ENCODE data around the gene SLC30A3.
A peak's percentile ranks its signal among the peaks of the same experiment; 100 is the strongest.

SLC30A3 gene

GRCh38 chr2:27227501-27227900 lies 35.3 kb downstream of the SLC30A3 start:
- no peak for DNase-seq (ENCODE audit: low spot score)

DNA sequence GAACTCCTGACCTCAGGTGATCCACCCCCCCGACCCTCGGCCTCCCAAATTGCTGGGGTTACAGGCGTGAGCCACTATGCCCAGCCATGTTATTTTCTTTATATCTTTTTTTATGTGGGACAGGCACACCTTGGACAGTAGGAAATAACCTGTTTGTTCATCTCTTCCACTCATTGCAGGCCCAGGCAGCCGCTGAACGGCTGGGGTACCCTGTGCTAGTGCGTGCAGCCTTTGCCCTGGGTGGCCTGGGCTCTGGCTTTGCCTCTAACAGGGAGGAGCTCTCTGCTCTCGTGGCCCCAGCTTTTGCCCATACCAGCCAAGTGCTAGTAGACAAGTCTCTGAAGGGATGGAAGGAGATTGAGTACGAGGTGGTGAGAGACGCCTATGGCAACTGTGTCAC lies 37.3 kb downstream of the SLC30A3 start:
- DNase-seq (ENCODE audit: low spot score), result no peak

DNA sequence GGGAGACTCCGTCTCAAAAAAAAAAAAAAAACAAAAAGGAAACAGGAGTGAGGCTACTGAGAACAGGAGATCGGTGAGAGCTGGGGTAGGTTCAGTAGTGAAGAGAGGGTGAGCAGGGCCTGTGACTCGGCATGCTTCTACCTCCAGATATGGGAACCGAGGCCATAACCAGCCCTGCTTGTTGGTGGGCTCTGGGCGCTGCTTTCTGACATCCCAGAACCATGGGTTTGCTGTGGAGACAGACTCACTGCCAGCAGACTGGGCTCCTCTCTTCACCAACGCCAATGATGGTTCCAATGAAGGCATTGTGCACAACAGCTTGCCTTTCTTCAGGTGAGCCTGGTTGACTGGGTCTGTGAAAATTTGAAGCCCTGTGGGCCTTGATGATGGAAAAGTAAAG lies 39.4 kb downstream of the SLC30A3 start:
- no peak for DNase-seq (ENCODE audit: low spot score)

GRCh38 chr2:27222407-27222806 lies 40.4 kb downstream of the SLC30A3 start:
- DNase-seq (ENCODE audit: low spot score), result no peak

DNA sequence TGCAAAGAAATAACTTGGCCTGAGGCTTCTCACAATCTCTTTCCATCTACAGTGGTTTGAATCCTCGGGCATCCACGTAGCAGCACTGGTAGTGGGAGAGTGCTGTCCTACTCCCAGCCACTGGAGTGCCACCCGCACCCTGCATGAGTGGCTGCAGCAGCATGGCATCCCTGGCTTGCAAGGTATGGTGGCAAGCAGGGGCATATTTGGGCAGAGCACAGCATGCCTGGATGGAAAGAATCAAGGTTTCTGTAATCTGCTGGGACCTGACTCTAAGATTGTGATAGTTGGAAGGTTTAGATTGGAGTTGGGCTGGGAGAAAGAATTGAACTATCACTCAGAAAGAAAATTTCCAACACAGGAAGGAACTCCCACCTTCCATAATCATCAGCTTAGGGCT lies 41.7 kb downstream of the SLC30A3 start:
- no peak for DNase-seq (ENCODE audit: low spot score)

DNA sequence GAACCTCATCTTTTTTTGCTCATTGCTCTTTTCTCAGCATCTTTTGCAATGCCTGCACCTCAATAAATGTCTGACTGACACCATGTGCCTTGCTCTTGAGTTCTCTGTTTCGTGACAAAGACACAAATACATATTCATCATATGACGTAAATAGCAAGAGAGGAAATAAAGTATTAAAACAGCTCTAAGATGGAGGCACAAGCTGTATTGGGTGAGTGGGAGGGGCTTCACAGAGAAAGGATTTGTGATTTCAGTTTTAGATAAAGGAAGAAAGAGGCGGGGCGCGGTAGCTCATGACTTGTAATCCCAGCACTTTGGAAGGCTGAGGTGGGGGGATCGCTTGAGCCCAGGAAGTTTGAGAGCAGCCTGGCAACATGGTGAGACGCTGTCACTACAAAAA lies 42.8 kb downstream of the SLC30A3 start:
- no peak for DNase-seq (ENCODE audit: low spot score)

DNA sequence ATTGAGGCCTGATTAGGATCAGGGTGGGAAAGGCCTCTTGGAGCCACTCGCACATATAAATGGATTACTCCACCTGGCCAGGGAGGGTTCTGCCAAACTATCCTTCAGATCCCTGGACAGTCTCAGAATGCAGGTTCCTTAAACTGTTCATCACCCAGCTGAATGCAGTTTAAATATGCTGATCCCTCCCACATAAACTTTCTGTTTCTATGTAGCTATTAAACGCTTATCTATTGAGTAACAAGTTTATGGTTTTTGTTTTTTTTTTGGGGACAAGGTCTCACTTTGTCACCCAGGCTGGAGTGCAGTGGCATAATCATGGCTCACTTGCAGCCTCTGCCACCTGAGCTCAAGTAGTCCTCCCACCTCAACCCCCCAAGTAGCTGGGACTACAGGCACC lies 43.8 kb downstream of the SLC30A3 start:
- DNase-seq (ENCODE audit: low spot score), result no peak

DNA sequence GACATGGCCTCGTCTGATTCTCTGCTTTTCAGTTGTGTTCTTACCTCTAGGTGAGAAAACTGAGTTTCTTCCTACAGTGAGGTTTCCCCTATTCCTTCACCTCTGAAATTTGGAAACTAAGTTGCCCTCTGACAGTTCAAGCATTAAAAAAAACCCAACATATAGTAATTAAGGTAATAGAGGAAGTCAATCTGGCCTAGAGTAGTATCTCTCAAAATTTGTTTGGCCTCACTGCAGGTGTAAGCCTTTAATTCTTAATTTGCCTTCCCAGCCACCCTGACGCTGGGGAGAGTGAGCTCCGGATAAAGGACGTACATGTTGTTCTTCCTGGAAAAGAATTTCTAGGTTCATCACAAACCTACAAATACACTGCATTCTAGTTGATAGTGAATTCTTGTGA lies 44.2 kb downstream of the SLC30A3 start:
- DNase-seq (ENCODE audit: low spot score), result no peak

DNA sequence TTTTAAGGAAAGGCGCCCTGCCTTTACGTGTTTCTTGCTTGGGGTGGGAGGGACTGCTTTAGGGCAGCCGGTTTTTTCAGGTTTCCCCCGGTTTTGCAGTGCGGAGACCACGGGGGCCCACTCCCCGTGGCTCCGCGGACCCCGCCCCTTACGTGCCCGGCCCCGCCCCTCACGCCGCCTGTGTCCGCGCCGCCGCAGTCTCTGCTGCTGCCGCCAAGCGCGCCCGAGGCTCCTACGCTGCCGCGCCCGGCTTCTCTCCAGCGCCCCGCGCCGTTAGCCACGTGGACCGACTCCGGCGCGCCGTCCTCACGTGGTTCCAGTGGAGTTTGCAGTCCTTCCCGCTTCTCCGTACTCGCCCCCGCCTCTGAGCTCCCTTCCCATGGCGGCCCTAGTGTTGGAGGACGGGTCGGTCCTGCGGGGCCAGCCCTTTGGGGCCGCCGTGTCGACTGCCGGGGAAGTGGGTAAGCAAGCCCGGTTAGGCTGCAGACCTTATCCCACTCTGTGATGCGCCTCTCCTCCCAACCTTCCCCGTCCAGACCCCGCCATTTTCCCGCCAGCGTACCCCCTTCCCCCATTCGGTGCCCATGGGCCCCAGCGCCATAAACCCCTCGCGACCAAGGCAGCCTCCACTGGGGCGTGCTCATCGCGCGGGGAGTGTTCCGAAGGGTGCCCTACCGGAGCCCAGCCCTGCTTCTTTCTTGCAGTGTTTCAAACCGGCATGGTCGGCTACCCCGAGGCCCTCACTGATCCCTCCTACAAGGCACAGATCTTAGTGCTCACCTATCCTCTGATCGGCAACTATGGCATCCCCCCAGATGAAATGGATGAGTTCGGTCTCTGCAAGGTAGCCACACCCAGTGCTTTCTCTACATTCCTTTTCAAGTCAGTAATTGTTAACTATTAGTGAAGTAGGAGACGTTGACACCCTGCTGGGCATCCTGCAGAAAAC lies 45.4 kb downstream of the SLC30A3 start, which contains the start of gene CAD:
TSS of gene CAD (plus strand) at position 197 of the 949 bp plus-strand sequence. CDS start at position 380, 183 bp downstream.
- DNase-seq (ENCODE audit: low spot score), result peak; percentile 90

GRCh38 chr2:27216416-27217137 lies 46.3 kb downstream of the SLC30A3 start:
- no peak for DNase-seq (ENCODE audit: low spot score)

DNA sequence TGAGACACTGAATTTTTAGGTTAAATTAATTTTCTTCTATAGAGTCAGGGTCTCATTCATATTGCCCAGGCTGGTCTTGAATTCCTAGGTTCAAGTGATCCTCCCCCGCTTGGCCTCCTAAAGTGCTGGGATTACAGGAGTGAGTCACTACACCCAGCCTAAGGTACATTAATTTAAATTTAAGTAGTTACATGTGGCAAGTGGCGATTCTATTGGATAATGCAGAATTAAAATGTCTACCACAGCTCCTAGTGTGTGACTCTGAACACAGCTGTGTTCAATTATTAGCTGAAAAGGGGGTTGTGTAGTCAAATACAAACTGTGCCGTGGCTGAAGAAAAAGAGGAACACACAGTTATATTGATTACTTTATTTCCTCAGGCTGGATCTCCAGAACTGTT lies 47.9 kb downstream of the SLC30A3 start:
- DNase-seq (ENCODE audit: low spot score), result peak; percentile 12

- peak; percentile 47 for DNase-seq (ENCODE audit: low spot score)
These were observed 50.0 kb downstream of the SLC30A3 start for GRCh38 chr2:27212626-27213471.

- peak; percentile 95 for DNase-seq (ENCODE audit: low spot score)
These were observed 50.8 kb downstream of the SLC30A3 start, which contains the start of the genes ATRAID and SLC5A6 for GRCh38 chr2:27211943-27212625. Gene ATRAID, plus strand, starts transcription at chr2:27212041. Its CDS starts 328 bp downstream, at chr2:27212369. Gene SLC5A6, minus strand, starts transcription at chr2:27212268. Its CDS starts 4,618 bp downstream, at chr2:27207650.

- peak; percentile 32 for DNase-seq (ENCODE audit: low spot score)
These were observed 51.5 kb downstream of the SLC30A3 start for GRCh38 chr2:27211241-27211942.

DNA sequence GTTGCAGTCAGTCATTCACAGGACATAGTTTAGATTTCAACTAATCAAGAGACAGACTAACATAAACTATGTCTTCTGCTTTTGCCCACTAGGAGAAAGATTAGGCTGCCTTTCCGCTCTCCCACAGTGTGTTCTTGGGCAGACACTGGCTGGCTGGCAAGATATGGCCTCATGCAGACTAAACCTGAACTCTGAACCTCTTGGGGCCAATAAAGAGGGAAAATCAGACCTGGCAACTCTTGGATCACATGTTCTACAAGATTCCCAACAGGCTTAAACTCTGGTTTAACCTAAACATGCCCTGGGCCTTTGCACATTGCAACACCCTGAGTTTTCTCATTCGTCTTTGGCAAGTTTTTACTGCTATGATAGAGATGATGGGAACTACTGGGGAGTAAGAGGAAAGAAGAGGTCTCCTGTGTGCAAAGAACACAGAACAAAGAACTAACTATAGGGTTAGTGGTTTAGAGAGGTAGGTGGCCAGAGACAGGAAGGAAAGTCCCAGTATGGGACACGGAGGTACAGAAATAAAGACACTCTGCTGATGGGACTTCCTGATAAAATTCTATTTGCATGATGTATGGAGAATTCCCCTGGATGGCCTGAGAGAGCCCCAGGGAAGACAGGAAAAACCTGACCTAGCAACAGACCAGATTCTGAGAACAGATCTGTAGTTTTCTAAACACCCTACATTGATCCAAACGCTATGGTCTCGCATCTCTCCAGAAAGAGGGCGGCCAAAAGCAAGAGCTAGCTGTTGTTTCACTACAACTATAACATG lies 53.0 kb downstream of the SLC30A3 start:
- DNase-seq (ENCODE audit: low spot score), result no peak

- no peak for DNase-seq (ENCODE audit: low spot score)
These were observed 54.3 kb downstream of the SLC30A3 start for GRCh38 chr2:27208486-27209050.

- DNase-seq (ENCODE audit: low spot score), result no peak
These were observed 56.5 kb downstream of the SLC30A3 start for GRCh38 chr2:27206346-27206745.

GRCh38 chr2:27205206-27205605 lies 57.6 kb downstream of the SLC30A3 start:
- DNase-seq (ENCODE audit: low spot score), result no peak

GRCh38 chr2:27204566-27204965 lies 58.3 kb downstream of the SLC30A3 start:
- DNase-seq (ENCODE audit: low spot score), result no peak

Data from AG08395 (cell line).